Measurements from ENCODE around the gene FAM156B. TPM values are rescaled to one million over a fixed set of nuclear protein-coding genes. Genes with fewer than 3 reads are reported as not detected.
"Not testable (repeated sequence)": the region's sequence is repeated elsewhere in the genome, so short reads cannot be mapped to it uniquely, and the experiment has no call there.

Gene FAM156B
- total RNA-seq, 1 experiment from 2014 or later, result 20.0 TPM

- H3K27ac ChIP-seq; BruUV-seq (replicated peaks); H3K4me1 ChIP-seq (replicated peaks; ENCODE audit: insufficient read depth); CTCF ChIA-PET; H2AFZ ChIP-seq; H3K79me2 ChIP-seq (ENCODE audit: low read depth); POLR2A ChIA-PET (ENCODE audit: unreplicated experiment); H3K9me3 ChIP-seq (ENCODE audit: insufficient read depth, low read depth); H3K9me2 ChIP-seq (ENCODE audit: insufficient read depth); H3K4me3 ChIP-seq; H3K36me3 ChIP-seq (ENCODE audit: low read depth); H4K20me1 ChIP-seq (ENCODE audit: insufficient read depth); DNase-seq; H3F3A ChIP-seq (ENCODE audit: insufficient read depth, low read depth); H3K27me3 ChIP-seq (ENCODE audit: insufficient read depth, low read depth); H3K4me2 ChIP-seq; intact Hi-C loops (cut with micrococcal nuclease; ENCODE audit: unreplicated experiment): not testable (repeated sequence)
These were observed 48.8 kb downstream of the FAM156B start for GRCh38 chrX:52945838-52946494.

DNA sequence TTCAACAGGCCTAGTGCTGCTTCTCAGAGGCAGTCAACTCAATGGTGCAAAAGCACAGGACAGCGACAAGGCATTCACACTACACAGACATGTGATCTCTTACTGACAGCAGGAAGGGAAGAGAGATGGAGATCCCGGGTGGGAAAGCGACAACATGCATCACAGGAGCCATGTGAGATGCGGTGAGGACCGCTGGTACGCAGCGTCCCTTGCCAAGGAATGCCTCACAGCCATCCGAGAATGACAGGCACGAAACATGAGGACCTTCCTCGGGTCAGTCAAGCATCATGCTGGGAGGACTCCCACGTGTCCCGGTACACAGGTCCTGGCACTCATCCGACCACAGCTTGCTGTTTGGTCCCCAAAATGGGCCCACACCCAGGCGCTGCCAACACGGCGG lies 50.4 kb downstream of the FAM156B start:
- H3K79me2 ChIP-seq (ENCODE audit: low read depth); H3F3A ChIP-seq (ENCODE audit: insufficient read depth, low read depth); H3K36me3 ChIP-seq (ENCODE audit: low read depth); DNase-seq; intact Hi-C loops (cut with micrococcal nuclease; ENCODE audit: unreplicated experiment); H3K9me2 ChIP-seq (ENCODE audit: insufficient read depth); CTCF ChIA-PET; H3K27ac ChIP-seq; BruUV-seq (replicated peaks); H3K4me2 ChIP-seq; H2AFZ ChIP-seq; H3K9me3 ChIP-seq (ENCODE audit: insufficient read depth, low read depth); H3K4me1 ChIP-seq (replicated peaks; ENCODE audit: insufficient read depth); H3K27me3 ChIP-seq (ENCODE audit: insufficient read depth, low read depth); H4K20me1 ChIP-seq (ENCODE audit: insufficient read depth); POLR2A ChIA-PET (ENCODE audit: unreplicated experiment); H3K4me3 ChIP-seq: not testable (repeated sequence)

- BruUV-seq (replicated peaks); H2AFZ ChIP-seq; H3K27ac ChIP-seq; CTCF ChIA-PET; H3K4me3 ChIP-seq; H3K36me3 ChIP-seq (ENCODE audit: low read depth); H3K4me1 ChIP-seq (replicated peaks; ENCODE audit: insufficient read depth); H3K27me3 ChIP-seq (ENCODE audit: insufficient read depth, low read depth); H3F3A ChIP-seq (ENCODE audit: insufficient read depth, low read depth); POLR2A ChIA-PET (ENCODE audit: unreplicated experiment); H3K9me3 ChIP-seq (ENCODE audit: insufficient read depth, low read depth); H3K4me2 ChIP-seq; H4K20me1 ChIP-seq (ENCODE audit: insufficient read depth); intact Hi-C loops (cut with micrococcal nuclease; ENCODE audit: unreplicated experiment); DNase-seq; H3K79me2 ChIP-seq (ENCODE audit: low read depth); H3K9me2 ChIP-seq (ENCODE audit: insufficient read depth): not testable (repeated sequence)
These were observed 51.1 kb downstream of the FAM156B start for GRCh38 chrX:52948265-52948664.

DNA sequence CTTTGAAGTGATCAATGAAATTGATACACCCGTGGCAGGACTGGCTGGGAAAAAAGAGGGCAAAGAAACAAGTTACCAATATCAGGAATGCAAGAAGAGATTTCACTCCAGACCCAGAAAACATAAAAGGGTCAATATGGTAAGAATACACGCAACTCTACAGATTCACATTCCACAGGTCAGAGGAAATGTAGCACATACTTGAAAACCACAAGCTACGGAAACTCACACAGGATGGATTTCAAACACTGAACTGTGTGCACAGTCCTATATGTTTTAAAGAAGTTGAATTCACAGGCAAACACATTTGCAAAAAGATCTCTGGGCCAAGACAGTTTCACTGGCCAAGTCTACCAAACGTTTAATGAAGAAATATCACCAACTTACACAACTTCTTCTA lies 52.2 kb downstream of the FAM156B start:
- H3K27ac ChIP-seq; H3K36me3 ChIP-seq (ENCODE audit: low read depth); H3K27me3 ChIP-seq (ENCODE audit: insufficient read depth, low read depth); H3K9me3 ChIP-seq (ENCODE audit: insufficient read depth, low read depth); H3K79me2 ChIP-seq (ENCODE audit: low read depth); BruUV-seq (replicated peaks); CTCF ChIA-PET; H3K4me2 ChIP-seq; H4K20me1 ChIP-seq (ENCODE audit: insufficient read depth); H3K4me1 ChIP-seq (replicated peaks; ENCODE audit: insufficient read depth); H3K4me3 ChIP-seq; intact Hi-C loops (cut with micrococcal nuclease; ENCODE audit: unreplicated experiment); H2AFZ ChIP-seq; H3F3A ChIP-seq (ENCODE audit: insufficient read depth, low read depth); POLR2A ChIA-PET (ENCODE audit: unreplicated experiment); H3K9me2 ChIP-seq (ENCODE audit: insufficient read depth); DNase-seq: not testable (repeated sequence)

GRCh38 chrX:52949884-52950283 lies 52.8 kb downstream of the FAM156B start:
- BruUV-seq (replicated peaks); H3K4me3 ChIP-seq; intact Hi-C loops (cut with micrococcal nuclease; ENCODE audit: unreplicated experiment); H3K27me3 ChIP-seq (ENCODE audit: insufficient read depth, low read depth); H2AFZ ChIP-seq; DNase-seq; H3K79me2 ChIP-seq (ENCODE audit: low read depth); H3F3A ChIP-seq (ENCODE audit: insufficient read depth, low read depth); H3K36me3 ChIP-seq (ENCODE audit: low read depth); POLR2A ChIA-PET (ENCODE audit: unreplicated experiment); H4K20me1 ChIP-seq (ENCODE audit: insufficient read depth); H3K4me2 ChIP-seq; CTCF ChIA-PET; H3K27ac ChIP-seq; H3K4me1 ChIP-seq (replicated peaks; ENCODE audit: insufficient read depth); H3K9me3 ChIP-seq (ENCODE audit: insufficient read depth, low read depth); H3K9me2 ChIP-seq (ENCODE audit: insufficient read depth): not testable (repeated sequence)

Other genes with a start within 250 kb of the FAM156B start
- gene SSX7, start 242.4 kb upstream of the FAM156B start, total RNA-seq (2021), result not detected in 2 replicates
- 52.2 TPM in 1 of 2 replicates, not detected in the other for gene SSX2, start 190.2 kb upstream of the FAM156B start, total RNA-seq (2021)
- 39.6 TPM in 1 of 2 replicates, not detected in the other for gene SSX2B, start 146.1 kb upstream of the FAM156B start, total RNA-seq (2021)
- not detected in 2 replicates for gene SPANXN5, start 99.9 kb upstream of the FAM156B start, total RNA-seq (2021)
- gene XAGE5, start 86.0 kb upstream of the FAM156B start, total RNA-seq (2021), result not detected in 2 replicates
- gene XAGE3, start 29.2 kb upstream of the FAM156B start, total RNA-seq (2021), result not detected in 2 replicates
- gene FAM156A, start 61.2 kb downstream of the FAM156B start, total RNA-seq (2021), result 26.8 and 34.2 TPM in 2 replicates
- 5.1 and 7.0 TPM in 2 replicates for gene GPR173, start 151.5 kb downstream of the FAM156B start, total RNA-seq (2021)
- 17.2 and 26.0 TPM in 2 replicates for gene TSPYL2, start 185.0 kb downstream of the FAM156B start, total RNA-seq (2021)
- gene KANTR, start 196.8 kb downstream of the FAM156B start, total RNA-seq (2021), result 25.1 and 25.3 TPM in 2 replicates